Erythroblast (primary cell): ENCODE data around the gene MRC2.

ENCODE experiments used
- GATA1 ChIP-seq: IDR thresholded peaks from 2 replicates; pipeline ENCODE4 v1.6.1; 2011; ENCODE audit warnings: low read depth, mild to moderate bottlenecking, control low read depth, low read length, moderate library complexity
- POLR2A ChIP-seq: IDR thresholded peaks from 2 replicates; pipeline ENCODE4 v1.6.1; 2011; ENCODE audit warnings: mild to moderate bottlenecking, low read length

GRCh38 chr17:62707425-62707739, 79.9 kb downstream of the MRC2 start:
- no peak for TF ChIP-seq POLR2A
- no peak for TF ChIP-seq GATA1
